ENCODE data around the gene LRRC53.

LRRC53 gene

DNA sequence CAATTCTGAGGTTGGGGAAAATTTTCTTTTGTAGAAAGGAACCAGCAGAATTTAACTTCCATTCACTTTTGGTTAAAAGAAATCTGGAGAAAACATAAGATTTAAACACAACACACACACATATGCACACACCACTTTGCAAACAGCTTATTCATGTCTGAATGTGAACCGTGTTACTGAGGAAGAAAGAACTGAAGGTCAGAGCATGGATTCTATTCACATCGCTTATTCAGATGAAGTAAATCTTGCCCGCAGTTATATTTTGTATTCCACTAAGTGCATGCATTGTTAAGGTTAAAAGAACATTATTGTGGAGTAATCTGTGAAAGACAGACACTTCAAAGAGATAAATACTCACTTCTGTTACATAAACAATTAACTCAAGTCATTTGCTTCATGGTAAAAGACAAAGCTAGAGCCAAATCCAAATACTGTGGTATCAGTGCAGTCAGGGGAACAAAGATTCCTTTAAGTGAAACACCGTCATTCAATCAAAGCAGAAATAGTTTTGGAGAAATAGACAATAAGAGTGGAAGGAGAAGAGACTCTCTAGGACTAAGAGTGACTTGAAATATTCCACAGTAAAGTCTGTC lies 82.0 kb downstream of the LRRC53 start:
- POLR2A ChIA-PET: no interaction called here
- TF ChIP-seq SUZ12 (IDR thresholded peaks at IDR 0.05): no peak
- TF ChIP-seq, protein P1, sequence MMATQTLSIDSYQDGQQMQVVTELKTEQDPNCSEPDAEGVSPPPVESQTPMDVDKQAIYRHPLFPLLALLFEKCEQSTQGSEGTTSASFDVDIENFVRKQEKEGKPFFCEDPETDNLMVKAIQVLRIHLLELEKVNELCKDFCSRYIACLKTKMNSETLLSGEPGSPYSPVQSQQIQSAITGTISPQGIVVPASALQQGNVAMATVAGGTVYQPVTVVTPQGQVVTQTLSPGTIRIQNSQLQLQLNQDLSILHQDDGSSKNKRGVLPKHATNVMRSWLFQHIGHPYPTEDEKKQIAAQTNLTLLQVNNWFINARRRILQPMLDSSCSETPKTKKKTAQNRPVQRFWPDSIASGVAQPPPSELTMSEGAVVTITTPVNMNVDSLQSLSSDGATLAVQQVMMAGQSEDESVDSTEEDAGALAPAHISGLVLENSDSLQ (IDR thresholded peaks at IDR 0.05): no peak
- TF ChIP-seq FOXK2 (IDR thresholded peaks at IDR 0.05): no peak
- TF ChIP-seq BHLHE40 (IDR thresholded peaks at IDR 0.05; ENCODE audit: borderline replicate concordance): no peak
- no peak for TF ChIP-seq LEF1 (IDR thresholded peaks at IDR 0.05; ENCODE audit: borderline replicate concordance)
- no peak for TF ChIP-seq FOXM1 (IDR thresholded peaks at IDR 0.05; ENCODE audit: borderline replicate concordance)
- TF ChIP-seq FOXA1 (IDR thresholded peaks at IDR 0.05): no peak
- no peak for TF ChIP-seq ELF4 (IDR thresholded peaks at IDR 0.05)
- TF ChIP-seq HDGF (IDR thresholded peaks at IDR 0.05; ENCODE audit: borderline replicate concordance): no peak
- TF ChIP-seq ARNT (IDR thresholded peaks at IDR 0.05): no peak
- TF ChIP-seq L3MBTL2 (conservative IDR thresholded peaks at IDR 0.05): no peak
- TF ChIP-seq CTBP1 (IDR thresholded peaks at IDR 0.05; ENCODE audit: borderline replicate concordance): no peak
- TF ChIP-seq NFRKB (IDR thresholded peaks at IDR 0.05): no peak
- no peak for DNase-seq (ENCODE audit: extremely low spot score)
- CTCF ChIA-PET: no interaction called here

DNA sequence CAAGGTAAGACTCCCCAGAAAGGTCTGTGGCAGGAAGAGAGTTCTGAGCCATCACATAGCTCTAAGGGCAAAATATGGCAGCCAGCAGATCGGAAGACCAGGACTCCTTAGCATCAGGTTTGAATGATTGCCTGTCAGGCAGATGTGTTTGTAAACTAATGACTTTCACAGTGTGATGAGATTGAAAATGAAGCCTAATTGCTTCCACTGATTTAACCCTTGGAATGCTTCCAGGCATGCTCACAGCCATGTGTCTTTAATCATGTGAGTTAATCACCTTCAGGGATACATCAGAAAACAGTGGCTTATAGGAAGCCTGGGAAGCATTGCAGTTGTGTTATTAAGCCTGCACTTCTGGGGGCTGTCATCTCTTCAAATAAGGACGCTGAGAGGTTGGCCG lies 82.8 kb downstream of the LRRC53 start:
- CTCF ChIA-PET: no interaction called here
- POLR2A ChIA-PET: no interaction called here

DNA sequence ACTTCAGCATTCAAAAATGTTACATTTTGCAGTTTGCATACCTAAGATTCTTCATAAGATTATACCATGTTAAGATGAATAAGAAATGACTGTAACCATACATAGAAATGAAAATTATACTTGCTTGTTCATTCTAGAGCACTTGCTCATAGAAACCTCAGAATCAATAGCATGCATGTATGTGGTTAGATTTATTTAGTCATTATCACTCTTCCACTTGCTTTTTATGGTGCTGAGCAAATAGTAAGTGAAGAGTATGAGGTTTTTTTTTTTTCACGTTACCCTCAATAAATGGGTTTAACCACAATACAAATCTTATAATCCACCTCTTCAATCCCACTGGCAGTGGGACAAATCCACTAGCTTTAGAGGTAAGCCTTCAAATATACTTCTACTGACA lies 84.7 kb downstream of the LRRC53 start:
- no peak for DNase-seq (ENCODE audit: extremely low spot score)
- ChIA-PET CTCF (no interaction called here), POLR2A (no interaction called here)
- TF ChIP-seq FOXA1 (IDR thresholded peaks at IDR 0.05) (no peak), ZNF384 (IDR thresholded peaks at IDR 0.05) (no peak), NFRKB (IDR thresholded peaks at IDR 0.05) (no peak), ELF4 (IDR thresholded peaks at IDR 0.05) (no peak), L3MBTL2 (conservative IDR thresholded peaks at IDR 0.05) (no peak), BHLHE40 (IDR thresholded peaks at IDR 0.05; ENCODE audit: borderline replicate concordance) (no peak), CTBP1 (IDR thresholded peaks at IDR 0.05; ENCODE audit: borderline replicate concordance) (no peak), FOXM1 (IDR thresholded peaks at IDR 0.05; ENCODE audit: borderline replicate concordance) (no peak), SP1 (IDR thresholded peaks at IDR 0.05) (no peak), SUZ12 (IDR thresholded peaks at IDR 0.05) (no peak), FOXK2 (IDR thresholded peaks at IDR 0.05) (no peak), ARNT (IDR thresholded peaks at IDR 0.05) (no peak), TARDBP (IDR thresholded peaks at IDR 0.05) (no peak), LEF1 (IDR thresholded peaks at IDR 0.05; ENCODE audit: borderline replicate concordance) (no peak), HDGF (IDR thresholded peaks at IDR 0.05; ENCODE audit: borderline replicate concordance) (no peak)
- TF ChIP-seq, protein P1 (IDR thresholded peaks at IDR 0.05): no peak

More for the DNA sequence above, 82.8 kb downstream of the LRRC53 start:
- DNase-seq (ENCODE audit: extremely low spot score): no peak
- TF ChIP-seq LEF1 (IDR thresholded peaks at IDR 0.05; ENCODE audit: borderline replicate concordance) (no peak), FOXA1 (IDR thresholded peaks at IDR 0.05) (no peak), ELF4 (IDR thresholded peaks at IDR 0.05) (no peak)

DNA sequence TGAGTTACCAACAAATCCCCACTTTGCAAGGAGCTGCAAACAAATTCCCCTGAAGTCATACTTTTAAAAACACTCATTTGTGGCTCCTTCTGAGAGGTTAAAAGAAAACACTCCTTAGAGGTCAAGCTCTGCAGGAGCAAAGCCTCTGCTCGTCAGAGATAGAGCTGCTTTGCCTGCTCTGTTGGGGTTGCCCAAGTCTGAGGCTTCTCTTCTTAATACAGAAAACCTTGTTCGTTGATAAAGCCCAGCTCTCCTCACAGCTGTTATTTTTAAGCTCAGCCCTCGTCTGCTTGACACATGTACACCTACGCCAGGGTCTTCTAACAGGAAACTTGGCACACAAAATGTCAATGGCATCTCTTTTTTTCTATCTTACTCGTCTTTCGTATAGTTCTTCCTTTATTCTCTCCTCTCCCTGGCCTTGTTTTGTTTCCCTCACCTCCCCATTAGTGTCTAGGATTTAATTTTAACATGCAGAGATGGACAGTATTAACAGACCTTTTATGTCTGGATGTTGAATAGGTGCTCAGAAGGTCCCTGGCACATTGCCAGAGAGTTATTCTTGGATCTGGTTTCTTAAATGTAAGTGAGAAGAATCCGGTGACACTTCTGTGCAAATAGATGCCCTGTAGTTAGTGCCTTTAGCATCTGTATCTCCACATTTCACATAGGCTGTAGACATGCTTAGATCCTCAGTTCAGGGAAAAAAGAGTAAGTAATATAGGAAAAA lies 86.0 kb downstream of the LRRC53 start:
- no peak for DNase-seq (ENCODE audit: extremely low spot score)
- POLR2A ChIA-PET: no interaction called here

GRCh38 chr1:74425676-74426075 lies 86.7 kb downstream of the LRRC53 start:
- no peak for DNase-seq (ENCODE audit: extremely low spot score)
- ChIA-PET POLR2A (no interaction called here), CTCF (no interaction called here)
- TF ChIP-seq CTBP1 (IDR thresholded peaks at IDR 0.05; ENCODE audit: borderline replicate concordance) (no peak), ARNT (IDR thresholded peaks at IDR 0.05) (no peak), L3MBTL2 (conservative IDR thresholded peaks at IDR 0.05) (no peak), ELF4 (IDR thresholded peaks at IDR 0.05) (no peak), SUZ12 (IDR thresholded peaks at IDR 0.05) (no peak), HDGF (IDR thresholded peaks at IDR 0.05; ENCODE audit: borderline replicate concordance) (no peak), FOXM1 (IDR thresholded peaks at IDR 0.05; ENCODE audit: borderline replicate concordance) (no peak), ZNF384 (IDR thresholded peaks at IDR 0.05) (no peak), NFRKB (IDR thresholded peaks at IDR 0.05) (no peak), SP1 (IDR thresholded peaks at IDR 0.05) (no peak), FOXA1 (IDR thresholded peaks at IDR 0.05) (no peak), BHLHE40 (IDR thresholded peaks at IDR 0.05; ENCODE audit: borderline replicate concordance) (no peak), FOXK2 (IDR thresholded peaks at IDR 0.05) (no peak), TARDBP (IDR thresholded peaks at IDR 0.05) (no peak), LEF1 (IDR thresholded peaks at IDR 0.05; ENCODE audit: borderline replicate concordance) (no peak)
- TF ChIP-seq, protein P1 (IDR thresholded peaks at IDR 0.05): no peak

More for the DNA sequence above, 86.0 kb downstream of the LRRC53 start:
- CTCF ChIA-PET: no interaction called here
- no peak for TF ChIP-seq L3MBTL2 (conservative IDR thresholded peaks at IDR 0.05)

GRCh38 chr1:74423471-74423870 lies 88.9 kb downstream of the LRRC53 start:
- POLR2A ChIA-PET: no interaction called here
- DNase-seq (ENCODE audit: extremely low spot score): no peak
- TF ChIP-seq BHLHE40 (IDR thresholded peaks at IDR 0.05; ENCODE audit: borderline replicate concordance) (no peak), CTBP1 (IDR thresholded peaks at IDR 0.05; ENCODE audit: borderline replicate concordance) (no peak), ZNF384 (IDR thresholded peaks at IDR 0.05) (no peak), ARNT (IDR thresholded peaks at IDR 0.05) (no peak), FOXM1 (IDR thresholded peaks at IDR 0.05; ENCODE audit: borderline replicate concordance) (no peak), L3MBTL2 (conservative IDR thresholded peaks at IDR 0.05) (no peak), NFRKB (IDR thresholded peaks at IDR 0.05) (no peak), SP1 (IDR thresholded peaks at IDR 0.05) (no peak), LEF1 (IDR thresholded peaks at IDR 0.05; ENCODE audit: borderline replicate concordance) (no peak), SUZ12 (IDR thresholded peaks at IDR 0.05) (no peak), HDGF (IDR thresholded peaks at IDR 0.05; ENCODE audit: borderline replicate concordance) (no peak), FOXA1 (IDR thresholded peaks at IDR 0.05) (no peak), ELF4 (IDR thresholded peaks at IDR 0.05) (no peak)
- TF ChIP-seq, protein P1 (IDR thresholded peaks at IDR 0.05): no peak
- CTCF ChIA-PET: no interaction called here
